Keratinocyte (primary cell): ENCODE results near the gene GNAL. TPM values are rescaled to one million over a fixed set of nuclear protein-coding genes. Genes with fewer than 3 reads are reported as not detected.

ENCODE experiments used
- DNase-seq: peaks from one replicate; pipeline ENCODE4 v3.0.0-alpha.2; 2011; ENCODE audit warnings: low read depth, missing footprints, low spot score
- FAIRE-seq: peaks from 2 replicates; lab custom pipeline; 2011; peaks lifted over from hg19 to GRCh38; lab: Jason Lieb, UNC
- H2AFZ ChIP-seq: 2 replicates; pipeline ENCODE4 v1.6.0; 2012; ENCODE audit warnings: low read length, control low read depth, inconsistent platforms; ENCODE audit not compliant: control insufficient read depth
- H3K27ac ChIP-seq: 2 replicates; pipeline ENCODE4 v1.5.1; 2011; ENCODE audit warnings: low read length; ENCODE audit not compliant: control insufficient read depth, insufficient read depth
- H3K27me3 ChIP-seq: 3 replicates; pipeline ENCODE4 v1.6.0; 2011; ENCODE audit warnings: low read length; ENCODE audit not compliant: control insufficient read depth, insufficient read depth; ENCODE audit errors: extremely low read depth
- H3K36me3 ChIP-seq, 2 experiments: 2 replicates in 1 of 2; 3 replicates in 1 of 2; pipeline ENCODE4 v1.5.1; 2011; ENCODE audit warnings: low read length in 2 of 2, mild to moderate bottlenecking in 1 of 2; ENCODE audit not compliant: control insufficient read depth in 2 of 2, insufficient read depth in 2 of 2; ENCODE audit errors: extremely low read depth in 1 of 2
- H3K4me1 ChIP-seq: 3 replicates; pipeline ENCODE4 v1.5.1; 2011; ENCODE audit warnings: low read length; ENCODE audit not compliant: control insufficient read depth, insufficient read depth; ENCODE audit errors: extremely low read depth
- H3K4me2 ChIP-seq: 3 replicates; pipeline ENCODE4 v1.6.0; 2011; ENCODE audit warnings: low read depth, low read length; ENCODE audit not compliant: control insufficient read depth, insufficient read depth; ENCODE audit errors: extremely low read depth
- H3K4me3 ChIP-seq, 3 experiments: fragments of 200-600 bp in 1 of 3; sonication (generic) in 1 of 3; 2 replicates in 2 of 3; 3 replicates in 1 of 3; pipeline ENCODE4 v1.5.1; 2011 to 2016; ENCODE audit warnings: low read length in 3 of 3, mild to moderate bottlenecking in 3 of 3, control low read depth in 2 of 3, inconsistent platforms in 1 of 3, low read depth in 1 of 3, mixed read lengths in 1 of 3, mixed run types in 1 of 3, moderate library complexity in 1 of 3; ENCODE audit not compliant: control insufficient read depth in 2 of 3, insufficient read depth in 2 of 3; ENCODE audit errors: extremely low read depth in 1 of 3
- H3K79me2 ChIP-seq: 2 replicates; pipeline ENCODE4 v1.6.0; 2012; ENCODE audit warnings: low read length; ENCODE audit not compliant: control insufficient read depth, insufficient read depth
- H3K9ac ChIP-seq: 3 replicates; pipeline ENCODE4 v1.6.0; 2011; ENCODE audit warnings: low read length; ENCODE audit not compliant: control insufficient read depth, insufficient read depth; ENCODE audit errors: extremely low read depth
- H3K9me1 ChIP-seq: 3 replicates; pipeline ENCODE4 v1.6.0; 2011; ENCODE audit warnings: low read length; ENCODE audit not compliant: control insufficient read depth, insufficient read depth; ENCODE audit errors: extremely low read depth
- H3K9me3 ChIP-seq: 2 replicates; pipeline ENCODE4 v1.5.1; 2012; ENCODE audit warnings: low read depth, low read length; ENCODE audit not compliant: control insufficient read depth
- H4K20me1 ChIP-seq: 3 replicates; pipeline ENCODE4 v1.6.0; 2011; ENCODE audit warnings: low read length; ENCODE audit not compliant: control insufficient read depth, insufficient read depth; ENCODE audit errors: extremely low read depth
- EZH2 ChIP-seq: IDR thresholded peaks from one replicate; pipeline ENCODE4 v1.6.1; 2012; ENCODE audit warnings: inconsistent platforms, mild to moderate bottlenecking, low read length, moderate library complexity
- dilution Hi-C: fragments of 300-500 bp; cut with MboI; formaldehyde crosslinking; loops from one replicate; pipeline ENCODE4 v1.7.0; 2020; ENCODE audit warnings: low sequenced_read_pairs; ENCODE audit not compliant: extremely low pct_ligation_motif_present
- polyA plus RNA-seq, 5 experiments: library from polyadenylated mRNA; depleted of rRNA in 3 of 5; stranded (reverse) in 3 of 5; stranded (forward) in 1 of 5; unstranded in 1 of 5; fragments of >200 nt; gene quantifications; 1 replicate in 1 of 5; 2 replicates in 3 of 5; 3 replicates in 1 of 5; pipeline versions ENCODE4 v1.2.1 to v1.2.3, GENCODE V29; 2011 to 2012; ENCODE audit warnings: missing spikeins in 2 of 5, low read depth in 1 of 5, low replicate concordance in 1 of 5
- TF ChIP-seq, protein P1 (sequence below), 3 experiments: IDR thresholded peaks in 1 of 3; conservative IDR thresholded peaks in 1 of 3; optimal IDR thresholded peaks in 1 of 3; 2 replicates in 2 of 3; 3 replicates in 1 of 3; pipeline versions ENCODE3 to v1.5.1; 2011; ENCODE audit warnings: low read length in 3 of 3, mild to moderate bottlenecking in 3 of 3, moderate library complexity in 2 of 3, control low read depth in 1 of 3, inconsistent platforms in 1 of 3; ENCODE audit not compliant: insufficient read depth in 2 of 3; ENCODE audit errors: extremely low read depth in 1 of 3

GNAL gene
- polyA plus RNA-seq, 1 donor (not counting 4 experiments of a cell fraction or from before 2014, with no cell fraction given), result 30.0 TPM

DNA sequence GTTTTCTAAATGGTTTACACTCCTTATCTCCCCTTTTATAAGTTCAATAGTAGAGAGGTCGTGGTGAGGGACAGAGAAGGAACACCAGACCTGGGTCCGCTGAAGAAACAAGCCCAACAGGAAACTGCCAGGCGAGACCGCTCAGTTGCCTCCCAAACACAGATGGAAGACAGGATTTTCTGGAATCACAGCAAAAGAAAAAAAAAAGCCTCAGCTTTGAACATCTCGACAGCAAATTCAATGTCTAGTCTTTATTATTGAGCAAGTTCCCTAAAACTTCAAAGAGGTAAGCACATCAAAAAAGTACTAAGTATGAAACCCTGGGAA, 33.5 kb upstream of the GNAL start:
- no peak for TF ChIP-seq EZH2
- TF ChIP-seq, protein P1, sequence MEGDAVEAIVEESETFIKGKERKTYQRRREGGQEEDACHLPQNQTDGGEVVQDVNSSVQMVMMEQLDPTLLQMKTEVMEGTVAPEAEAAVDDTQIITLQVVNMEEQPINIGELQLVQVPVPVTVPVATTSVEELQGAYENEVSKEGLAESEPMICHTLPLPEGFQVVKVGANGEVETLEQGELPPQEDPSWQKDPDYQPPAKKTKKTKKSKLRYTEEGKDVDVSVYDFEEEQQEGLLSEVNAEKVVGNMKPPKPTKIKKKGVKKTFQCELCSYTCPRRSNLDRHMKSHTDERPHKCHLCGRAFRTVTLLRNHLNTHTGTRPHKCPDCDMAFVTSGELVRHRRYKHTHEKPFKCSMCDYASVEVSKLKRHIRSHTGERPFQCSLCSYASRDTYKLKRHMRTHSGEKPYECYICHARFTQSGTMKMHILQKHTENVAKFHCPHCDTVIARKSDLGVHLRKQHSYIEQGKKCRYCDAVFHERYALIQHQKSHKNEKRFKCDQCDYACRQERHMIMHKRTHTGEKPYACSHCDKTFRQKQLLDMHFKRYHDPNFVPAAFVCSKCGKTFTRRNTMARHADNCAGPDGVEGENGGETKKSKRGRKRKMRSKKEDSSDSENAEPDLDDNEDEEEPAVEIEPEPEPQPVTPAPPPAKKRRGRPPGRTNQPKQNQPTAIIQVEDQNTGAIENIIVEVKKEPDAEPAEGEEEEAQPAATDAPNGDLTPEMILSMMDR (optimal IDR thresholded peaks at IDR 0.05 in 1 of 3, IDR thresholded peaks at IDR 0.05 in 1 of 3, conservative IDR thresholded peaks at IDR 0.05 in 1 of 3; ENCODE audit: extremely low read depth in 1 of 3, insufficient read depth in 2 of 3, low read length in 3 of 3), result no peak
- Histone ChIP-seq H3K9ac (no peak overlapping the region), H3K4me2 (peak overlapping the region; percentile 68), H3K27ac (no peak overlapping the region), H3K36me3 (no peaks in the 10 kb centered on the region), H3K9me3 (no peaks in the 10 kb centered on the region), H3K4me1 (peaks cover 30% of the 10 kb centered on the region), H2AFZ (peak overlapping the region; percentile 8), H3K9me1 (no peaks in the 10 kb centered on the region), H3K79me2 (no peaks in the 10 kb centered on the region), H3K27me3 (no peaks in the 10 kb centered on the region), H4K20me1 (no peaks in the 10 kb centered on the region), H3K4me3 (peak overlapping the region in 1 of 3 experiments; percentile 11)
- dilution Hi-C loops, result no loop called here
- FAIRE-seq (no peak), DNase-seq (no peak)

DNA sequence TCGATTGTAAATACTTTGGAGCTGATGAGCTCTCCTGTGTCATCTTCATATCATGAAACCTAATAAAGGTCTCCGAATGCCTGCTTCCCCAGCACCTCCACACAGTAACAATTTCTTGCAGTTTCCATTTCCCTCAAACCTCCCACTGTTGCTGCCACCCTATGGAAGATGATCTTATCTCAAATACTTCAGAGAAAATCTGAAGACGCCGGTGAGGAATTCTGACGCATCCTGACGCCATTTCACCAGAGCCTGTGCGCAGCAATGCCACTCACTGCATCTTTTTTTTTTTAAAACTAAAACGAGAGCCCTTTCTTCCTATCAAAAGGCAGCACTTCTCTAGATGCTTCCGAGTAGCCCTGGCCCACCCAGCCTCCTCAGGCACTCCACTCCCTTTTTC, 31.9 kb upstream of the GNAL start:
- H3K4me2 ChIP-seq, result no peak overlapping the region
- H3K27ac ChIP-seq, result no peak overlapping the region
- no peak for DNase-seq
- no peaks in the 10 kb centered on the region for H3K27me3 ChIP-seq
- no peak overlapping the region for H3K4me3 ChIP-seq
- H2AFZ ChIP-seq, result no peak overlapping the region
- H3K9ac ChIP-seq, result no peak overlapping the region
- no peak for TF ChIP-seq EZH2
- TF ChIP-seq, protein P1 (optimal IDR thresholded peaks at IDR 0.05 in 1 of 3, IDR thresholded peaks at IDR 0.05 in 1 of 3, conservative IDR thresholded peaks at IDR 0.05 in 1 of 3; ENCODE audit: extremely low read depth in 1 of 3, insufficient read depth in 2 of 3, low read length in 3 of 3), result no peak
- H3K4me1 ChIP-seq, result peaks cover 30% of the 10 kb centered on the region
- no peak for FAIRE-seq
- H4K20me1 ChIP-seq, result no peaks in the 10 kb centered on the region
- no peaks in the 10 kb centered on the region for H3K36me3 ChIP-seq
- no peaks in the 10 kb centered on the region for H3K9me1 ChIP-seq
- H3K9me3 ChIP-seq, result no peaks in the 10 kb centered on the region
- dilution Hi-C loops, result no loop called here
- no peaks in the 10 kb centered on the region for H3K79me2 ChIP-seq
